IMR-90 (cell line): ENCODE results near the gene ZNF385B. TPM values are rescaled to one million over a fixed set of nuclear protein-coding genes. Genes with fewer than 3 reads are reported as not detected.

Source experiments
- ATAC-seq: fragments of 200-7000 bp; cut with Tn5 transposase; 2 replicates; pipeline ENCODE4 v1.9.1; 2020; ENCODE audit warnings: low read depth, mild to moderate bottlenecking, moderate library complexity
- BruUV-seq: library from RNA; stranded (reverse); fragments of 400-500 nt; replicated peaks from 2 replicates; lab custom pipeline; 2021; lab: Mats Ljungman, UMichigan
- CTCF ChIA-PET: fragments of 300-600 bp; formaldehyde crosslinking; extraction: SDS; loops from one replicate; lab custom pipeline; 2021; ENCODE audit warnings: antibody characterized with exemption; lab: Yijun Ruan, JAX
- POLR2A ChIA-PET: fragments of 300-600 bp; sonication (Branson Sonifier 250); formaldehyde crosslinking; loops from one replicate; lab custom pipeline; 2022; ENCODE audit warnings: antibody characterized with exemption; ENCODE audit not compliant: unreplicated experiment; lab: Charles Lee
- DNase-seq: peaks from one replicate; pipeline ENCODE4 v3.0.0; 2013
- H2AFZ ChIP-seq: replicated peaks from 2 replicates; pipeline ENCODE3; 2013; ENCODE audit warnings: low read length, mild to moderate bottlenecking; ENCODE audit not compliant: poor library complexity
- H2AK5ac ChIP-seq: 2 replicates; pipeline ENCODE4 v1.6.1; 2013; ENCODE audit warnings: low read depth, low read length, inconsistent platforms
- H2AK9ac ChIP-seq: replicated peaks from 2 replicates; pipeline ENCODE3; 2013; ENCODE audit warnings: mild to moderate bottlenecking, low read depth, low read length, moderate library complexity; ENCODE audit not compliant: poor library complexity
- H2BK120ac ChIP-seq: 2 replicates; pipeline ENCODE4 v1.6.1; 2013; ENCODE audit warnings: low read depth, low read length, inconsistent platforms
- H2BK15ac ChIP-seq: 3 replicates; pipeline ENCODE4 v1.6.1; 2013; ENCODE audit warnings: low read depth, low read length, inconsistent platforms
- H2BK20ac ChIP-seq: 2 replicates; pipeline ENCODE4 v1.6.1; 2013; ENCODE audit warnings: low read depth, mild to moderate bottlenecking, inconsistent platforms, low read length, moderate library complexity
- H2BK5ac ChIP-seq: 2 replicates; pipeline ENCODE4 v1.6.1; 2013; ENCODE audit warnings: mild to moderate bottlenecking, low read depth, low read length, inconsistent platforms; ENCODE audit not compliant: poor library complexity, severe bottlenecking
- H3K14ac ChIP-seq: replicated peaks from 2 replicates; pipeline ENCODE4 v1.6.1; 2013; ENCODE audit warnings: low read depth, low read length, inconsistent platforms
- H3K18ac ChIP-seq: 2 replicates; pipeline ENCODE4 v1.6.1; 2013; ENCODE audit warnings: low read depth, low read length, control low read depth
- H3K23ac ChIP-seq: 2 replicates; pipeline ENCODE4 v1.6.1; 2013; ENCODE audit warnings: low read depth, low read length, inconsistent platforms
- H3K27ac ChIP-seq: 2 replicates; pipeline ENCODE4 v1.5.1; 2013; ENCODE audit warnings: mild to moderate bottlenecking, control low read depth, low read length; ENCODE audit not compliant: insufficient read depth
- H3K27me3 ChIP-seq: 2 replicates; pipeline ENCODE4 v1.6.1; 2013; ENCODE audit warnings: low read length; ENCODE audit not compliant: control insufficient read depth, insufficient read depth
- H3K36me3 ChIP-seq: 2 replicates; pipeline ENCODE4 v1.6.1; 2013; ENCODE audit warnings: low read length, mixed read lengths; ENCODE audit not compliant: control insufficient read depth, insufficient read depth
- H3K4ac ChIP-seq: 2 replicates; pipeline ENCODE4 v1.6.1; 2013; ENCODE audit warnings: low read depth, low read length, inconsistent platforms
- H3K4me1 ChIP-seq: 2 replicates; pipeline ENCODE4 v1.6.1; 2013; ENCODE audit warnings: low read length, mixed read lengths; ENCODE audit not compliant: control insufficient read depth, insufficient read depth
- H3K4me2 ChIP-seq: 2 replicates; pipeline ENCODE4 v1.6.1; 2013; ENCODE audit warnings: low read depth, mild to moderate bottlenecking, control low read depth, low read length, moderate library complexity
- H3K4me3 ChIP-seq: 2 replicates; pipeline ENCODE4 v1.5.1; 2013; ENCODE audit warnings: low read depth, mild to moderate bottlenecking, control low read depth, low read length, moderate library complexity; ENCODE audit not compliant: insufficient read depth
- H3K56ac ChIP-seq: 2 replicates; pipeline ENCODE4 v1.6.1; 2013; ENCODE audit warnings: low read length, inconsistent platforms; ENCODE audit not compliant: insufficient read depth; ENCODE audit errors: extremely low read depth
- H3K79me1 ChIP-seq, 2 experiments: 2 replicates each; pipeline ENCODE4 v1.6.1; 2013; ENCODE audit warnings: low read length in 2 of 2, inconsistent platforms in 1 of 2, low read depth in 1 of 2
- H3K9ac ChIP-seq: 2 replicates; pipeline ENCODE4 v1.6.1; 2013; ENCODE audit warnings: low read depth, low read length, control low read depth
- H3K9me1 ChIP-seq: 2 replicates; pipeline ENCODE4 v1.6.1; 2013; ENCODE audit warnings: low read length, inconsistent platforms; ENCODE audit not compliant: insufficient read depth
- H3K9me3 ChIP-seq: 2 replicates; pipeline ENCODE4 v1.6.1; 2013; ENCODE audit warnings: low read length; ENCODE audit not compliant: control insufficient read depth, insufficient read depth
- H4K20me1 ChIP-seq: 2 replicates; pipeline ENCODE4 v1.6.1; 2013; ENCODE audit warnings: low read length, inconsistent platforms; ENCODE audit not compliant: insufficient read depth
- H4K5ac ChIP-seq: 2 replicates; pipeline ENCODE4 v1.6.1; 2013; ENCODE audit warnings: mild to moderate bottlenecking, low read depth, low read length, control low read depth
- H4K8ac ChIP-seq, 2 experiments: 2 replicates each; pipeline ENCODE4 v1.6.1; 2013; ENCODE audit warnings: low read depth in 2 of 2, low read length in 2 of 2, control low read depth in 1 of 2, inconsistent platforms in 1 of 2
- H4K91ac ChIP-seq: 2 replicates; pipeline ENCODE4 v1.6.1; 2013; ENCODE audit warnings: low read depth, low read length, inconsistent platforms; ENCODE audit not compliant: insufficient read depth
- BHLHE40 ChIP-seq: fragments of 150-350 bp; IDR thresholded peaks from 2 replicates; pipeline ENCODE4 v1.6.1; 2016; ENCODE audit warnings: mild to moderate bottlenecking, low read depth, low read length
- CEBPB ChIP-seq: IDR thresholded peaks from 2 replicates; pipeline ENCODE4 v1.6.1; 2012; ENCODE audit warnings: low read depth, low read length, improper control_type of control experiment
- CTCF ChIP-seq: conservative IDR thresholded peaks from 2 replicates; pipeline ENCODE4 v1.5.1; 2012; ENCODE audit warnings: mild to moderate bottlenecking, low read depth, low read length, improper control_type of control experiment
- ELK1 ChIP-seq: fragments of 150-350 bp; IDR thresholded peaks from 2 replicates; pipeline ENCODE4 v1.6.1; 2016; ENCODE audit warnings: low read depth, mild to moderate bottlenecking, low read length, moderate library complexity, borderline replicate concordance
- FOS ChIP-seq: fragments of 150-350 bp; IDR thresholded peaks from 2 replicates; pipeline ENCODE4 v1.6.1; 2016; ENCODE audit warnings: low read depth, low read length
- MAFK ChIP-seq: IDR thresholded peaks from 2 replicates; pipeline ENCODE4 v1.6.1; 2012; ENCODE audit warnings: low read depth, low read length, improper control_type of control experiment
- MAZ ChIP-seq: IDR thresholded peaks from 2 replicates; pipeline ENCODE4 v1.6.1; 2012; ENCODE audit warnings: low read depth, mild to moderate bottlenecking, low read length, improper control_type of control experiment, moderate library complexity, borderline replicate concordance
- MXI1 ChIP-seq: IDR thresholded peaks from 2 replicates; pipeline ENCODE4 v1.6.1; 2012; ENCODE audit warnings: low read depth, mild to moderate bottlenecking, low read length, moderate library complexity, borderline replicate concordance
- NFE2L2 ChIP-seq: fragments of 150-350 bp; IDR thresholded peaks from 2 replicates; pipeline ENCODE4 v1.6.1; 2016; ENCODE audit warnings: low read depth, mild to moderate bottlenecking, low read length
- POLR2A ChIP-seq: IDR thresholded peaks from 2 replicates; pipeline ENCODE4 v1.6.1; 2012; ENCODE audit warnings: mild to moderate bottlenecking, low read depth, low read length
- RAD21 ChIP-seq: IDR thresholded peaks from 2 replicates; pipeline ENCODE4 v1.6.1; 2012; ENCODE audit warnings: low read length, improper control_type of control experiment
- RCOR1 ChIP-seq: IDR thresholded peaks from 2 replicates; pipeline ENCODE4 v1.6.1; 2012; ENCODE audit warnings: mild to moderate bottlenecking, low read length, improper control_type of control experiment; ENCODE audit not compliant: insufficient replicate concordance
- SMC3 ChIP-seq: fragments of 150-350 bp; IDR thresholded peaks from 2 replicates; pipeline ENCODE4 v1.6.1; 2016; ENCODE audit warnings: low read depth, mild to moderate bottlenecking, antibody characterized with exemption, low read length, moderate library complexity
- USF2 ChIP-seq: fragments of 150-350 bp; IDR thresholded peaks from 2 replicates; pipeline ENCODE4 v1.6.1; 2017; ENCODE audit warnings: mild to moderate bottlenecking, antibody characterized with exemption, low read length, low read depth
- WGBS, 2 experiments: methylation state at CpG; one replicate each; pipeline versions ENCODE4 v1.1.5 to v1.1.7; 2013; ENCODE audit warnings: missing lambda C conversion rate in 2 of 2; ENCODE audit not compliant: insufficient read length in 1 of 2; ENCODE audit errors: extremely low coverage in 2 of 2; 5-methylcytosine and 5-hydroxymethylcytosine counted together
- dilution Hi-C: fragments of 300-500 bp; cut with HindIII; formaldehyde crosslinking; loops from one replicate; pipeline ENCODE4 v1.14.3; 2018; ENCODE audit warnings: low sequenced_read_pairs; ENCODE audit not compliant: unreplicated experiment
- in situ Hi-C: fragments of 300-500 bp; cut with MboI; formaldehyde crosslinking; loops from 3 replicates; pipeline ENCODE4 v1.14.3; 2019; ENCODE audit warnings: low sequenced_read_pairs, inconsistent platforms, mixed read lengths
- intact Hi-C: fragments of 100-400 bp; cut with micrococcal nuclease; formaldehyde crosslinking; loops from 2 replicates; pipeline ENCODE4 v1.10.0; 2022
- polyA plus RNA-seq, 3 experiments: library from polyadenylated mRNA; depleted of rRNA; stranded (reverse); fragments of >200 nt; gene quantifications; 2 replicates each; pipeline ENCODE4 v1.2.3, GENCODE V29; 2012; ENCODE audit warnings: low replicate concordance in 1 of 3
- total RNA-seq: library from RNA; depleted of rRNA; stranded (reverse); fragments of >200 nt; gene quantifications from 2 replicates; pipeline ENCODE4 v1.2.3, GENCODE V29; 2012

ZNF385B gene
- total and polyA plus RNA-seq, 2 of the 4 experiments (the other 2 are of a cell fraction): not detected

DNA sequence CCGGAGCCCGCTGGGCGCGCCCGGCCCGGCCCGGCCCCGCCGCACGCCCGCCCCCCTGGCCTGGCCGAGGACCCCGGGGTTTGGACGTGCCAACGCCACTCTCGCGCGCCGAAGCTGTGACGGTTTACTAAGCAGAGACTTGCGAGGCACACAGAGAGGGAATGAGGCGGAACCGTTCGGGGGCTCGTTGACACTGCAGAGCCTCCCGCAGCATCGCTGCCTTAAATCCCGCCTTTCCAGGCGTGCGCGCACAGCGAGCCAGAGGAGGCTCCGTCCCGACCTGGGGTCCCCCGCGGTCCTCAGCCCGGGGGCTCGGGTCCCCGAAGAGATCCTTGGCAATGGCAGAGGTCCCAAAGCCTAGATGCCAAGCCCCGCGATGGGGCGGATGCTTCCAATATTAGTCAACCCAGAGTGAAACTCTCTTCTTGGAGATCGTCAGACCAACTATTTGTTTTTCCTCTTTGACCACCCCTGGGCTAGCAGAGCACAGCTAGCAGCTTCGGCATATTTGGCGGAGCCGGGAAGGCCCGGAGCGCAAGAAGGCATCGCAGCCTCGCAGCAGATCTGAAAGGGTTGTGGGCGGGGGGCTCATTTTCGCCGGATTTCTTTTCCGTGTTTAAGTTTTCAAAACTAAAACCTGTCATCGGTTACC lies at the start of gene ZNF385B (continued):
- no peak for TF ChIP-seq SMC3

DNA sequence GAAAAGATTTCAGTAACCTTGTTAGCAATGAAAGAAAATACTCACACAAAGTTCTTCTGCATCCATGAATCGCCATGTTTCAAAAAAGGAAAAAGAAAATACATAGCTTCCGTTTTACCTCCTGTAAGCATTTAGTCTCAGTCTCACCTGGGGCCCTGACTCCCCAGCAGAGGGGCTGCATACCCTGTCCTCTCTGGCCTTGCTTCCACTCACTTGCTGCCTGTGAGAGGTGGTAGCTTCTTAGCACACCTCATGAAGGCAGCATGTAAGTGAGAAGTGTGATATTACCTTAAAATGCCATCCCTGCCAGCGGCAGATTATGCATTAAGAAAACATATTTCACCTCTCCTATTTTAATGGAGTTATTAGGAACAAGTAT lies 49.3 kb upstream of the ZNF385B start:
- CTCF ChIA-PET: no interaction called here
- H3K4me2 ChIP-seq: no peak overlapping the region
- BruUV-seq: no TSS peak
- H2AFZ ChIP-seq: no peak overlapping the region
- H3K14ac ChIP-seq: no peak overlapping the region
- no peak overlapping the region for H2AK9ac ChIP-seq
- no peaks in the 10 kb centered on the region for H3K9me3 ChIP-seq
- dilution Hi-C loops: no loop called here
- H3K18ac ChIP-seq: no peak overlapping the region
- H3K36me3 ChIP-seq: no peaks in the 10 kb centered on the region
- no peak overlapping the region for H4K8ac ChIP-seq
- H3K56ac ChIP-seq: no peak overlapping the region
- H4K20me1 ChIP-seq: no peaks in the 10 kb centered on the region
- no peak overlapping the region for H4K5ac ChIP-seq
- H2BK15ac ChIP-seq: no peak overlapping the region
- H3K9ac ChIP-seq: no peak overlapping the region
- intact Hi-C loops: no loop called here
- H2AK5ac ChIP-seq: no peak overlapping the region
- DNase-seq: no peak
- no peak overlapping the region for H3K27ac ChIP-seq
- H3K79me1 ChIP-seq: no peaks in the 10 kb centered on the region
- H2BK5ac ChIP-seq: no peak overlapping the region
- no peak overlapping the region for H3K23ac ChIP-seq
- H4K91ac ChIP-seq: no peak overlapping the region
- no peak overlapping the region for H3K4me3 ChIP-seq
- H2BK20ac ChIP-seq: no peak overlapping the region
- in situ Hi-C loops: no loop called here
- H3K27me3 ChIP-seq: peaks cover 4% of the 10 kb centered on the region
- no CpG with 5 or more reads among the region's 3 CpGs for WGBS, 2 experiments
- no peak overlapping the region for H3K4ac ChIP-seq
- no peak for ATAC-seq
- H2BK120ac ChIP-seq: no peak overlapping the region
- POLR2A ChIA-PET: no interaction called here
- H3K4me1 ChIP-seq: no peaks in the 10 kb centered on the region
- no peaks in the 10 kb centered on the region for H3K9me1 ChIP-seq
- TF ChIP-seq CEBPB (no peak), NFE2L2 (no peak), SMC3 (no peak), MXI1 (no peak), MAZ (no peak), CTCF (no peak), FOS (no peak), ELK1 (no peak), POLR2A (no peak), MAFK (no peak), BHLHE40 (no peak), RAD21 (no peak), RCOR1 (no peak), USF2 (no peak)
